Neural crest cell (in vitro differentiated cells): ENCODE measurements around the gene NOB1. TPM values are rescaled to one million over a fixed set of nuclear protein-coding genes. Genes with fewer than 3 reads are reported as not detected.
"Not testable (repeated sequence)": the region's sequence is repeated elsewhere in the genome, so short reads cannot be mapped to it uniquely, and the experiment has no call there.

ENCODE experiments used
- DNase-seq: peaks from one replicate; pipeline ENCODE4 v3.0.0; 2021; ENCODE audit warnings: low read depth, mixed read lengths, low spot score
- H3K27ac Mint-ChIP-seq: one replicate; pipeline ENCODE4 v1.8.0; 2021; ENCODE audit warnings: mild to moderate bottlenecking, mixed read lengths; ENCODE audit not compliant: unreplicated experiment
- H3K27me3 Mint-ChIP-seq: 2 replicates; pipeline ENCODE4 v1.8.0; 2021; ENCODE audit warnings: low read depth, mild to moderate bottlenecking, mixed read lengths
- H3K36me3 Mint-ChIP-seq: 2 replicates; pipeline ENCODE4 v1.8.0; 2021; ENCODE audit warnings: low read depth, mild to moderate bottlenecking, mixed read lengths
- H3K4me1 Mint-ChIP-seq: 2 replicates; pipeline ENCODE4 v1.8.0; 2021; ENCODE audit warnings: mixed read lengths
- H3K4me3 Mint-ChIP-seq: one replicate; pipeline ENCODE4 v1.8.0; 2021; ENCODE audit warnings: mild to moderate bottlenecking, mixed read lengths
- H3K9me3 Mint-ChIP-seq: 2 replicates; pipeline ENCODE4 v1.8.0; 2021; ENCODE audit warnings: mixed read lengths
- CTCF ChIP-seq: fragments of 200-600 bp; sonication (generic); conservative IDR thresholded peaks from 2 replicates; pipeline ENCODE4 v1.5.0; 2021; ENCODE audit warnings: antibody characterized with exemption, mild to moderate bottlenecking
- total RNA-seq: library from RNA; stranded (reverse); gene quantifications from 2 replicates; pipeline ENCODE4 v1.2.1, GENCODE V29; 2021

Gene NOB1
- total RNA-seq, 1 donor from 2014 or later, result 60.1 TPM

- DNase-seq, result no peak
- no peaks in the 10 kb centered on the region for H3K9me3 Mint-ChIP-seq
- no peaks in the 10 kb centered on the region for H3K36me3 Mint-ChIP-seq
- H3K4me3 Mint-ChIP-seq, result no peak overlapping the region
- peaks cover 18% of the 10 kb centered on the region for H3K4me1 Mint-ChIP-seq
- TF ChIP-seq CTCF, result no peak
- H3K27ac Mint-ChIP-seq, result no peak overlapping the region
- H3K27me3 Mint-ChIP-seq, result no peaks in the 10 kb centered on the region
These were observed 39.8 kb upstream of the NOB1 start for GRCh38 chr16:69794486-69794885.

- no peaks in the 10 kb centered on the region for H3K9me3 Mint-ChIP-seq
- H3K36me3 Mint-ChIP-seq, result peaks cover 2% of the 10 kb centered on the region
- no peak overlapping the region for H3K4me3 Mint-ChIP-seq
- H3K27me3 Mint-ChIP-seq, result no peaks in the 10 kb centered on the region
- no peak for TF ChIP-seq CTCF
- H3K27ac Mint-ChIP-seq, result no peak overlapping the region
- peaks cover 8% of the 10 kb centered on the region for H3K4me1 Mint-ChIP-seq
- no peak for DNase-seq
These were observed 38.8 kb upstream of the NOB1 start for GRCh38 chr16:69793526-69793925.

GRCh38 chr16:69791391-69791847, 36.7 kb upstream of the NOB1 start:
- not testable (repeated sequence) for H3K4me1 Mint-ChIP-seq, DNase-seq, H3K9me3 Mint-ChIP-seq, H3K36me3 Mint-ChIP-seq, H3K27ac Mint-ChIP-seq, H3K27me3 Mint-ChIP-seq, H3K4me3 Mint-ChIP-seq

- DNase-seq, result no peak
- Mint-ChIP-seq H3K4me3 (no peak overlapping the region), H3K27ac (no peak overlapping the region), H3K9me3 (no peaks in the 10 kb centered on the region), H3K36me3 (peaks cover 10% of the 10 kb centered on the region), H3K4me1 (no peaks in the 10 kb centered on the region), H3K27me3 (no peaks in the 10 kb centered on the region)
- no peak for TF ChIP-seq CTCF
These were observed 33.2 kb upstream of the NOB1 start for GRCh38 chr16:69787883-69788282.

- no peak overlapping the region for H3K27ac Mint-ChIP-seq
- no peak for DNase-seq
- H3K4me3 Mint-ChIP-seq, result no peak overlapping the region
- H3K4me1 Mint-ChIP-seq, result no peaks in the 10 kb centered on the region
- H3K9me3 Mint-ChIP-seq, result no peaks in the 10 kb centered on the region
- H3K27me3 Mint-ChIP-seq, result no peaks in the 10 kb centered on the region
- no peak for TF ChIP-seq CTCF
- H3K36me3 Mint-ChIP-seq, result peaks cover 10% of the 10 kb centered on the region
These were observed 29.9 kb upstream of the NOB1 start for GRCh38 chr16:69784586-69784985.

GRCh38 chr16:69781118-69781517, 26.4 kb upstream of the NOB1 start:
- Mint-ChIP-seq H3K36me3 (peaks cover 2% of the 10 kb centered on the region), H3K9me3 (no peaks in the 10 kb centered on the region), H3K27me3 (no peaks in the 10 kb centered on the region), H3K4me1 (no peaks in the 10 kb centered on the region), H3K4me3 (no peak overlapping the region), H3K27ac (no peak overlapping the region)
- no peak for DNase-seq
- TF ChIP-seq CTCF, result no peak
